UCSD-AML1 (cell line): Measurements from ENCODE around the gene SCP2.
A peak's percentile ranks its signal among the peaks of the same experiment; 100 is the strongest.

ENCODE experiments used
- DNase-seq: peaks from one replicate; lab custom pipeline; 2025; ENCODE audit not compliant: unreplicated experiment; lab: John Stamatoyannopoulos, UW

Gene SCP2

GRCh38 chr1:52927212-52928014 is at the start of gene SCP2:
Gene SCP2 (plus strand): TSS chr1:52927276. CDS start chr1:52927397, 121 bp downstream.
- peak; percentile 71 for DNase-seq

- no peak for DNase-seq
Observed at GRCh38 chr1:52877554-52877953, 49.5 kb upstream of the SCP2 start.

GRCh38 chr1:52880206-52880605 is 46.9 kb upstream of the SCP2 start:
- DNase-seq = no peak

GRCh38 chr1:52887483-52887882 is 39.6 kb upstream of the SCP2 start:
- DNase-seq = no peak

GRCh38 chr1:52892424-52893215 is 34.5 kb upstream of the SCP2 start:
- DNase-seq = no peak

- DNase-seq = no peak
Observed at GRCh38 chr1:52899445-52899894, 27.6 kb upstream of the SCP2 start.

GRCh38 chr1:52900402-52900801 is 26.7 kb upstream of the SCP2 start:
- DNase-seq = no peak

GRCh38 chr1:52901384-52901783 is 25.7 kb upstream of the SCP2 start:
- DNase-seq = no peak

GRCh38 chr1:52904208-52904926 is 22.7 kb upstream of the SCP2 start:
- DNase-seq = no peak

- DNase-seq = peak; percentile 35
Observed at GRCh38 chr1:52904927-52905698, 22.0 kb upstream of the SCP2 start.

- no peak for DNase-seq
Observed at GRCh38 chr1:52906135-52906603, 20.9 kb upstream of the SCP2 start.

GRCh38 chr1:52907068-52907811 is 19.8 kb upstream of the SCP2 start:
- DNase-seq = no peak

GRCh38 chr1:52907812-52908153 is 19.3 kb upstream of the SCP2 start:
- DNase-seq = no peak

GRCh38 chr1:52911541-52911940 is 15.5 kb upstream of the SCP2 start:
- no peak for DNase-seq

- DNase-seq = no peak
Observed at GRCh38 chr1:52913014-52913413, 14.1 kb upstream of the SCP2 start.

- DNase-seq = no peak
Observed at GRCh38 chr1:52913537-52913936, 13.5 kb upstream of the SCP2 start.

GRCh38 chr1:52914463-52914862 is 12.6 kb upstream of the SCP2 start:
- no peak for DNase-seq

GRCh38 chr1:52915211-52915854 is 11.7 kb upstream of the SCP2 start:
- no peak for DNase-seq

- no peak for DNase-seq
Observed at GRCh38 chr1:52915855-52916220, 11.2 kb upstream of the SCP2 start.
